ENCODE data around the gene DHRSX.
"Not testable (repeated sequence)": the region's sequence is repeated elsewhere in the genome, so short reads cannot be mapped to it uniquely, and the experiment has no call there.

DHRSX gene

DNA sequence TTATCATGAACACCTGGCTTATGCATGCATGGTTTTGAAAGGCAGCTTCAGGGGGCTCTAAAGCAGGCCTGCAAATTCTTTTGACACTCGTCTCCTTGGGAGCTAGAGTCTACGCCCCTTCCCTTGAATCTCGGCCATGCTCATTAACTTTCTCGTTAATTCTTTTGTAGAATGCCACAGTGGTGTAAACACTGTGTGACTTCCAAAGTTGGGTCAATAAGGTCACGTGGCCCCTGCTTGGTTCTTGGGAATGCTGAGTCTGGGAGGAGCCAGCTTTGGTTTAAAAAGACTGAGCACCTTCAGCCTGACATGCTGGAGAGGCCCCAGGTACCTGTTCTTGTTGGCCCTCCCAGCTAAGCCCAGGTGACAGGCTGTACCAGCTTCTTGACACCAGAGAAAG is 228.4 kb downstream of the DHRSX start:
- no peak for DNase-seq (ENCODE audit: low read depth in 2 of 3, low spot score in 1 of 3)

DNA sequence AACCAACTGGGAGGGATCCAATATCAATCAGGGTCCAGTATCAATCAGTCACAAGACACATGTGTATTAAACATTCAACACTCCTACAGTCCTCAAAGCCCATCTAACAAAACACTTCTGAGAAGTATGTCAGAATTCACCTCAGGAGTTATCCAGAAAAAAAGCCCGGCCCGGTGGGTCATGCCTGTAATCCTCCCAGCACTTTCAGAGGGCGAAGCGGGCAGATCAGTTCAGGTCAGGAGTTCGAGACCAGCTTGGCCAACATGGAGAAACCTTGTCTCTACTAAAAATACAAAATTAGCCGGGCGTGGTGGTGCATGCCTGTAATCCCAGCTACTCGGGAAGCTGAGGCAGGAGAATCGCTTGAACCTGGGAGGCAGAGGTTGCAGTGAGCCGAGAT is 229.2 kb downstream of the DHRSX start:
- DNase-seq (ENCODE audit: low read depth in 2 of 3, low spot score in 1 of 3): not testable (repeated sequence)

DNA sequence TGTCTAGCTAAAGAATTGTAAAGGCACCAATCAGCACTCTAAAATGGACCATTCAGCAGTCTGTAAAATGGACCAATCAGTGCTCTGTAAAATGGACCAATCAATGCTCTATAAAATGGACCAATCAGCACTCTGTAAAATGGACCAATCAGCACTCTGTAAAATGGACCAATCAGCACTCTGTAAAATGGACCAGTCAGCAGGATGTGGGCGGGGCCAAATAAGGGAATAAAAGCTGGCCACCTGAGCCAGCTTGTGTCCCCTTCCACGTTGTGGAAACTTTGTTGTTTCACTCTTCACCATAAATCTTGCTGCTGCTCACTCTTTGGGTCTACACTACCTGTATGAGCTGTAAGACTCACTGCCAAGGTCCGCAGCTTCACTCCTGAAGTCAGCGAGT is 230.0 kb downstream of the DHRSX start:
- not testable (repeated sequence) for DNase-seq (ENCODE audit: low read depth in 2 of 3, low spot score in 1 of 3)

DNA sequence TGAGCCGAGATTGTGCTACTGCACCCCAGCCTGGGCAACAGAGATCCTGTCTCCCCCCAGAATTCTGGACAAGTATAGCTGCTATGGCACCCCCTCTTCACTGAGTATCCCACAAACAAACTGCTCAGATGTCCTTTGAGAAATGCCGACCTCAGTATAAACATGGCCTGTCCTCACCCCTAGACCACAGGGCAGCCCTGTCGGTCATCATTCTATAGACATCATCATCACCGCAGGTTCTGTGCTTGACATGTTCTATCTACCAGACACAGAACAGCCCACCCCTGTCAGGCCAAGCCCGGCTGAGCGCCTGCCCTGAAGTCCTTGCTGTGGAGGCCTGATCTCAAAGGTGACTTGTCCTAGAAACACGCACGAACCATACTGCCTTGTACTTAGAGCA is 232.9 kb downstream of the DHRSX start:
- DNase-seq (ENCODE audit: low read depth in 2 of 3, low spot score in 1 of 3): no peak

DNA sequence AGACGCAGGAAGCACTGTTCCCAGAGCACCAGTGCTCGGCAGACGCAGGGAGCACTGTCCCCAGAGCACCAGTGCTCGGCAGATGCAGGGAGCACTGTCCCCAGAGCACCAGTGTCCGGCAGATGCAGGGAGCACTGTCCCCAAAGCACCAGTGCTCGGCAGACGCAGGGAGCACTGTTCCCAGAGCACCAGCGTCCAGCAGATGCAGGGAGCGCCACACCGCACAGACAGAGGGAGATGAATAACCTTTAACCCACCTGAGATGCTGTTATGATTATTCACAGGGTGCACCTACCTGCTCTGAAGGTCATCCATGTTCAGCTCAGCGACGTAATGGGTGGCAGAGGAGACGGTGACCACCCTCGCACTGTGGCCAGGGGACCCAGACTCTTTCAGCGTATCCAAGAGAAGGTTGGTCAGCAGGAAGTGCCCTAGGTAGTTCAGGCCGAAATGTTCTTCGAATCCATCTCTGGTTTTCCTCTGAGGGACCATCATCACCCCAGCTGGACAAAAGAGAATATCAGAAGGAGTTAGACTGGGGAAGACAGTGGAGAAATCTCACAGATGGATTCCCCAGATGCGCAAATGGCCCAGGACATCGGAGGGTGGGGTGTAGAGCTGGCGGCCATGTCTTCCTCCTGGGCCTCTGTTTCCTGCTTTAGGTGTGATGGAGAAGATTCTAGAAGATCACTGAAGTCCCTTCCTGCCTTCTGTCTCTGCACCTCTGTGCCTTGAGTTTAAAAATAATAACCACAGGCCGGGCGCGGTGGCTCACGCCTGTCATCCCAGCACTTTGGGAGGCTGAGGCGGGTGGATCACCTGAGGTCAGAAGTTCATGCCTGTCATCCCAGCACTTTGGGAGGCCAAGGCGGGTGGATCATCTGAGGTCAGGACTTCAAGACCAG is 234.1 kb downstream of the DHRSX start:
- DNase-seq (ENCODE audit: low read depth in 2 of 3, low spot score in 1 of 3): no peak

DNA sequence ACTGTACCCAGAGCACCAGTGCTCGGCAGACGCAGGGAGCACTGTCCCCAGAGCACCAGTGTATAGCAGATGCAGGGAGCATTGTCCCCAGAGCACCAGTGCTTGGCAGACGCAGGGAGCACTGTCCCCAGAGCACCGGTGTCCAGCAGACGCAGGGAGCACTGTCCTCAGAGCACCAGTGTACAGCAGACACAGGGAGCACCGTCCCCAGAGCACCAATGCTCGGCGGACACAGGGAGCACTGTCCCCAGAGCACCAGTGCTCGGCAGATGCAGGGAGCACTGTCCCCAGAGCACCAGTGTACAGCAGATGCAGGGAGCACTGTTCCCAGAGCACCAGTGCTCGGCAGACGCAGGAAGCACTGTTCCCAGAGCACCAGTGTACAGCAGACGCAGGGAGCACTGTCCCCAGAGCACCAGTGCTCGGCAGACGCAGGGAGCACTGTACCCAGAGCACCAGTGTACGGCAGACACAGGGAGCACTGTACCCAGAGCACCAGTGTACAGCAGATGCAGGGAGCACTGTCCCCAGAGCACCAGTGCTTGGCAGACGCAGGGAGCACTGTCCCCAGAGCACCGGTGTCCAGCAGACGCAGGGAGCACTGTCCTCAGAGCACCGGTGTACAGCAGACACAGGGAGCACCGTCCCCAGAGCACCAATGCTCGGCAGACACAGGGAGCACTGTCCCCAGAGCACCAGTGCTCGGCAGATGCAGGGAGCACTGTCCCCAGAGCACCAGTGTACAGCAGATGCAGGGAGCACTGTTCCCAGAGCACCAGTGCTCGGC is 234.9 kb downstream of the DHRSX start:
- DNase-seq (ENCODE audit: low read depth in 2 of 3, low spot score in 1 of 3): not testable (repeated sequence)

DNA sequence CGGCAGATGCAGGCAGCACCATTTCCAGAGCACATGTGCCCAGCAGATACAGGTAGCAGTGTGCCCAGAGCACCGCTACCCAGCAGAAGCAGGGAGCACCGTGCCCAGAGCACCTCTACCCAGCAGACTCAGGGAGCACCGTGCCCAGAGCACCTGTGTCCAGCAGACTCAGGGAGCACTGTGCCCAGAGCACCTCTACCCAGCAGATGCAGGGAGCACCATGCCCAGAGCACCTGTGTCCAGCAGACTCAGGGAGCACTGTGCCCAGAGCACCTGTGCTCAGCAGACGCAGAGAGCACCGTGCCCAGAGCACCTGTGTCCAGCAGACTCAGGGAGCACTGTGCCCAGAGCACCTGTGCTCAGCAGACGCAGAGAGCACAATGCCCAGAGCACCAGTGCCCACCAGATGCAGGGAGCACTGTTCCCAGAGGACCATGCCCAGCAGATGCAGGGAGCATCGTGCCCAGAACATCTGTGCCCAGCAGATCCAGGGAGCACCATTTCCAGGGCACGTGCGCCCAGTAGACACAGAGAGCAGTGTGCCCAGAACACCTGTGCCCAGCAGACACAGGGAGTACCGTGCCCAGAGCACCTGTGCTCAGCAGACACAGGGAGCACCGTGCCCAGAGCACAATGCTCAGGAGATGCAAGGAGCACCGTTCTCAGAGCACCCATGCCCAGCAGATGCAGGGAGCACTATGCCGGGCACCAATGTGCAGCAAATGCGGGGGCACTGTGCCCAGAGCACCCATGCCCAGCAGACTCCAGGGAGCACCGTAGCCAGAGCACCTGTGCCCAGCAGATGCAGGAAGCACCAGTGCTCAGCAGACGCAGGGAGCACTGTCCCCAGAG is 236.4 kb downstream of the DHRSX start:
- no peak for DNase-seq (ENCODE audit: low read depth in 2 of 3, low spot score in 1 of 3)

DNA sequence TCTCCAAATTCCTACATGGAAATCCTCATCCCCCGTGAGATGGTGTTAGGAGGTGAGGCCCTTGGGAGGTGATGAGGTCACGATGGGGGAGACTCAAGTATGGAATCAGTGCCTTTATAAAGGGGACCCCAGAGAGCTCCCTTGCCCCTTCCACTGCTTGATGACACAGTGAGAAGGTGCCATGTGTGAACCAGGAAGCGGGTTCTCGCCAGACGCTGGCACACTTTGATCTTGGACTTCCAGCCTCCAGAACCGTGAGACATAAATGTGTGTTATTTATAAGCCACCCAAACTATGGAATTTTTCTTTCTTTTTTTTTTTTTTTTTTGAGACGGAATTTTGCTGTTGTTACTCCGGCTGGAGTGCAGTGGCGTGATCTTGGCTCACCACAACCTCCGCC is 237.6 kb downstream of the DHRSX start:
- DNase-seq (ENCODE audit: low read depth in 2 of 3, low spot score in 1 of 3): no peak

DNA sequence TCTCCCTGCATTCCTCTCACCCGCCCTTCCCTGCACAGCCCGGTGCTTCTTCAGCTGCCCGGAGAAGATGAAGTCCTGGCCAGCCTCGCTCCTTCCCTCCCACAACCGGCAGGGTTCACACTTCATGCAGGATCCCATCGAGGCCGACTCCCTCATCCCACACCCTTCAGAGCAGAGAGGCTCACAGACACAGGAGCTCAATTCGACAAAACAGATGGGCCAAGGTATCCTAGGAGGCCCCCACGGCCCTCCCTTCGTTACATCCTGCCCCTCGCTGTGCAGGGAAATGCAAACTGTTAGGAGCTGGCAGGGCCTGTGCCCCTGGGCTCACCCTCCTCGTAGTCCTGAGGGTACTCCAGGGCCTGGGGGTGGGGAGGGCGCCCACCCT is 238.1 kb downstream of the DHRSX start:
- DNase-seq (ENCODE audit: low read depth in 2 of 3, low spot score in 1 of 3): no peak

DNA sequence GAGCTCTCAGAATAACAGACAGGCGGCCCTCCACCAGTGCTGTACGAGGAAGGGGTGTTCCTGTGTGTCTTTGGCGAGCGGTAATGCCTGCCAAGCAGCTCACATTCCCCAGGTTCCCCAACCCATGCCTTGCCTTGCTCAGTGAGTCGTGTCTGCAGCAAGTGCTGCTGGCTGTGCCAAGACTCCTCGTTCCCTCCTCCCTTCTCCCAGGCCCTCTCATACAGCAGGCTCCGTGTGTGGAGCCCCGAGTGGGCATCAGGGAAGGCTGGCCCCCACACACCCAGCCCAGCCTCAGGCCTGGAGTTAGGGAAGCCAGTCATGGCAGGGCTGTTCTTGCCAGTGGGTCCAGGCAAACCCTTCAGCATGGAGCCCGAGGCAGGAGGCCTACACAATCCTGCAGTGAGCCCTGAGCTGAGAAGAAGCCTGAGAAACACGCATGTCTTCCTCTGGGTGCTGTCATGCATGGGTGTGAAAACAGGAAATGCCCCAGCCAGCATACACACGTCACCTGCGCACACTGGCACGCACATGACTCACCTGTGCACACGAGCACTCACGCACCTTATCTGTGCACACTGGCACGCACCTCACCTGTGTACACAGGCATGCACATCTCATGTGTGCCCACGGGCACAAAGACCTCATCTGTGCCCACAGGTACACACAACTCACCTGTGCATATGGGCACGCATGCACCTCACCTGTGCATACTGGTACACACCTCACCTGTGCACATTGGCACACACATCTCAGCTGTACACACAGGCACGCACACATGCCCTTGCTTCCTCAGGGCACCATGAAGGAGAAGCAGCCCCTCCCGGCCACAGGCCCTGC is 238.7 kb downstream of the DHRSX start:
- DNase-seq (ENCODE audit: low read depth in 2 of 3, low spot score in 1 of 3): no peak

DNA sequence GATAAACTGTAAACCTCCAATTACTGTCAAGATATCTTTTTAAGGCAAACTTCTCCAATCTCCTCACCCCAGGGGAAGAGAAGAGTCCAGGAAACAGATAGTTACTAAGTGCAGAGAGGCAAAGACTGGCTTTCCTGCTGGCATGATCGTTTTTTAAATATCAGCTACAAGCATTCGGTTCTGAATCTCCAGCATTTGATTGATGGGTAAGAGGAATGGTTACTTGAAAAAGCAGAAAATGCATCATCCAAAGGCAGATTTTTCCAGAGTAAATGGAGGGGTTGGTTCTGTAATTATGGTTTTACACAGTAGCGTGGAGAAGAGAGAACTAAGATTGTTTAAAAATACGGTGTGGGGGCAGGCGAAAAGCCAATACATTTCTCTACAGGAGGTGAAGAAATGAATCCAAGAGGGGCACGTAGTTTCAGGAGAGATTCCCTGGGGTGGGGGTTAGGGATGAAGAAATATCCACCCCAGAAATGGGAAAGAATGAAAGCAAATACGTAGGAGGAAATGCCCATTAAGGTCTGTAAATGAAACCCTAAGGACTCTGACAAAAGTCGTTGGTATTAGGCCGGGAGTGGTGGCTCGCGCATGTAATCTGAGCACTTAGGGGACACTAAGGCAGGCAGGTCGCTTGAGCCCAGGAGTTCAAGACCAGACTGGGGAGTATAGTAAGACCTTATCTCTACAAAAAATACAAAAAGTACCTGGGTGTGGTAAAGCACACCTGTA is 248.3 kb downstream of the DHRSX start:
- DNase-seq (ENCODE audit: low read depth in 2 of 3, low spot score in 1 of 3): no peak

DNA sequence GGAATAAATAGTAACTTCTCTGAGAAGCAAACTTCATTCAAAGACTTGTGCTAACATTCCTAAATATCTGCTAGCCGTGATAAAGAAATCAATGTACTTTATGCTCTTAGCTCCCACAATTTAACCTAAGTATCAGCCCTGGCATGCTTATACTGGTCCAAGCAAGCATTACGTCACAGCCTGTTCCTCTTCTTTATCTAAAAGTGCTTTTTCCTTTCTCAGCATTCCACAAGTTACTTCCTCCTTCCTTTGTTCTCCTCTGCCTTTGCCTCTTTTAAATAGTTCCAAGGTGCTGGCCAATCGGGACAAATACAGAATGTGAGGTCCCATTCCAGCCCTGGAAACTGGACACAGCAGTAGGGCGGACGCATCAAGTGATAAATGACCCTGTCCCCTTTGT is 249.6 kb downstream of the DHRSX start:
- DNase-seq (ENCODE audit: low read depth in 2 of 3, low spot score in 1 of 3): no peak

DNA sequence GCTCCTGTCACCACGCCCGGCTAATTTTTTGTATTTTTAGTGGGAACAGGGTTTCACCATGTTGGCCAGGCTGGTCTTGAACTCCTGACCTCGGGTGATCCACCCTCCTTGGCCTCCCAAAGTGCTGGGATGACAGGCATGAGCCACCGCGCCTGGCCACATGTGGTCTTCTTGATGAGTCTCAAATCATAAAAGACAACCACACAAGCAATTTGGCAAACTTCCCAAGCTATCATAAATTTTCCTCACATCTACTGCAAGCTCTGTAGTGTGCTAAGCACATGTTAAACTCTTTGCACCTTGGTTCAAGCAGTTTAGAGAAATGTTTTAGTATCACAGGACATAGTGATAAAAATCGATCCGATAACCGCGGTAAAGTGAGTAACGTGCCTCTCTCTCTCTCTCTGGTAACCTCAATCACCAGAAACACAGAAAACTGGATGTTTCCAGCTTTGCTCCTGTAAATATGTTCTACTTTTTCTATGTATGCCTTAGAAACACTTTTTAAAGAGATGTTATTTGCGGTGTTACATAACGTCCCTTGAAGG is 256.8 kb downstream of the DHRSX start:
- DNase-seq (ENCODE audit: low read depth in 2 of 3, low spot score in 1 of 3): no peak

DNA sequence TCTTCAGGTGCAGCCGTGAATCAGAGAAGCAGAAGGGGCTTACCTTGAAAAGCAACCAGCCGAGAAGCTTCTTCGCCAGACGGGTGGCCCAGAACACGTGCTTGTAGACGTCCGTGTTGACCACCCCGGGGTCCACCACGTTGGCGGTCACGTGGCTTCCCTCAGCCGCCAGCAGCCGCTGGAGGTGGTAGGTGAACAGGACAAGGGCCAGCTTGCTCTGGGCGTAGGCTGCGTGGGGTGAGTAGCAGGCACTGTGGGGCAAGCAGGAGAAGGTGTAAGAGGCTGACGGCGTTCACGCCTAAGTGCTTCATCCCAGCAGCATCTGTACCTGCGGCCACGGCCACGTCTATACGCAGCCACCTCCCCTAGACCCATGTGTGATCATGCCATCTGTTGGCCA is 257.8 kb downstream of the DHRSX start:
- DNase-seq (ENCODE audit: low read depth in 2 of 3, low spot score in 1 of 3): no peak

DNA sequence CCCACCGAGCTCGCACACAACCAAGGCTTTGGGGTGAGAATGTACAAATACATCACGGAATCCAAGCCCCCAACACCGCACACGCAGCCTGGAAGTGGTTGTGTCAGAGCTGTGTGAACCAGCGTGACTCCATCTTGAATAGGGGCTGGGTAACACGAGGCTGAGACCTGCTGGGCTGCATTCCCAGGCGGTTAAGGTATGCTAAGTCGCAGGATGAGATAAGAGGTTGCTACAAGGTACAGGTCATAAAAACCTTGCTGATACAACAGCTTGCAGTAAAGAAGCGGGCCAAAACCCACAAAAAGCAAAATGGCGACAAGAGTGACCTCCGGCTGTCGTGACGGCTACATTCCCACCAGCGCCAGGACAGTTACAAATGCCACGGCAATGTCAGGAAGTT is 258.4 kb downstream of the DHRSX start:
- no peak for DNase-seq (ENCODE audit: low read depth in 2 of 3, low spot score in 1 of 3)

DNA sequence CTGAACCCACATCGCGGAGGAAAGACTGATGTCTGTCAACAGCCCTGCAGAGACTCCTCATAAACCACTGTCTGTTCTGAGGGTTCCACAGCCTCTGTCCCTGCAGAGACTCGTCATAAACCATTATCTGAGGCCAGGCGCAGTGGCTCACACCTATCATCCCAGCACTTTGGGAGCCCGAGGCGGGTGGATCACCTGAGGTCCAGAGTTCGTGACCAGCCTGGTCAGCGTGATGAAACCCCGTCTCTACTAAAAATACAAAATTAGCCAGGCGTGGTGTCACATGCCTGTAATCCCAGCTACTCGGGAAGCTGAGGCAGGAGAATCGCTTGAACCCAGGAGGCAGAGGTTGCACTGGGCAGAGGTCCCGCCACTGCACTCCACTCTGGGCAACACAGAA is 259.3 kb downstream of the DHRSX start:
- DNase-seq (ENCODE audit: low read depth in 2 of 3, low spot score in 1 of 3): not testable (repeated sequence)

DNA sequence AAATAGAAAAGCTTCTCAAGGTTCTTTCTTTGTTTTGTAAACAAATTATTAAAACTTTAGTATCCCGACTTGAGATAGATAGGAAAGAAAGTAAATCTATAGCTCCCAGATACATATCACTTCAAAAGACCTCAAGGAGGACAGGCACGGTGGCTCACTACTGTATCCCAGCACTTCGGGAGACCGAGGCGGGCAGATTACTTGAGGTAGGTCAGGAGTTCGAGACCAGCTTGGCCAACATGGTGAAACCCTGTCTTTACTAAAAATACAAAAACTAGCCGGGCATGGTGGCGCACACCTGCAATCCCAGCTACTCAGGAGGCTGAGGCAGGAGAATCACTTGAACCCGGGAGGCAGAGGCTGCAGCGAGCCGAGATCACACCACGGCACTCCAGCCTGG is 260.0 kb downstream of the DHRSX start:
- not testable (repeated sequence) for DNase-seq (ENCODE audit: low read depth in 2 of 3, low spot score in 1 of 3)

DNA sequence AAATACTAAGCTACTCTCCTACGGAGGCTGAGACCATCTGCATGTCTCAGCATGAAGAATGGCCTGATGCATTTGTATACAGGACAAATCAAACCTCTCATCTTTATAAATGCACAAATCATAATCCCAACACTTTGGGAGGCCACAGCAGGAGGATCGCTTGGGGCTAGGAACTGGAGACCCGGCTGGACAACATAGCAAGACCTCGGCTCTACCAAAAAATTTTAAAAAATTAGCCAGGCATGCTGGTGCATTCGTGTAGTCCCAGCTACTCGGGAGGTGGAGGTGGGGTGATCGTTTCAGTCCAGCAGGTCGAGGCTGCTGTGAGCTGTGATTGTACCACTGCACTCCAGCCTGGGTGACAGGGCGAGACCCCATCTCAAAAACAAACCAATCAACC is 262.8 kb downstream of the DHRSX start:
- DNase-seq (ENCODE audit: low read depth in 2 of 3, low spot score in 1 of 3): no peak

DNA sequence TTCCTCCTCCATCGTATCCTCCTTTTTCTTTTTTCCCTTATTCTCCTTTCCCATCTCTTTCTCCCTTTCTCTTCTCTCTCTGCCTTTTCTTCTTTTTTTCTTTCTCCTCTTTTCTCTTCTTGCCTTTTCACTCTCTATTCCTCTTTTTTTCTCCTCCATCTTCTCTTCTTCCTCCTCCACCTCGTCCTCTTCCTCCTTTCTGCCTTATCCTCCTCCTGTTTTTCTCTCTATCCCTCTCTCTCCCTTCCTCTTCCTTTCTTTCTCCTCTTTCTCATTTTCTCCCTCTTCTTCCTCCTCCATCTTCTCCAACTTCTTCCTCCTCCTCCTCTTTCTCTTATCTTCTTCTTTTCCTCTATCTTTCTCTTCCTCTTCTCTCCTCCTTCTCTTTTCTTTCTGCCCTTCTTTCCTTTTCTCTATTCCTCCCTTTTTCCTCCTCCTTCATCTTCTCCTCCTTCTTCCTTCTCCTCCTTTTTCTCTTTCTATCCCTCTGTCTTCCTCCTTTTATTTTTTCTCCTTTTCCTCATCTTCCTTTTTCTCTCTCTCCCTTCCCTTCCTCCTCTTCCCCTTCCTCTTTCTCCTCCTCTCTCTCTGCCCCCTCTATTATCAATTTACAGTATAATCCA is 269.1 kb downstream of the DHRSX start:
- DNase-seq (ENCODE audit: low read depth in 2 of 3, low spot score in 1 of 3): no peak
